Nephron (organoid): Measurements from ENCODE around the gene TBCK.
A peak's percentile ranks its signal among the peaks of the same experiment; 100 is the strongest.
"Not testable (repeated sequence)": the region's sequence is repeated elsewhere in the genome, so short reads cannot be mapped to it uniquely, and the experiment has no call there.

Experiments
- H3K27ac Mint-ChIP-seq, 3 experiments: 2 replicates each; pipeline ENCODE4 v1.8.0; 2020; ENCODE audit warnings: mixed read lengths in 3 of 3, mild to moderate bottlenecking in 2 of 3, moderate library complexity in 1 of 3
- H3K27me3 Mint-ChIP-seq: 2 replicates; pipeline ENCODE4 v1.8.0; 2021; ENCODE audit warnings: low read depth, mild to moderate bottlenecking, moderate library complexity, mixed read lengths
- H3K36me3 Mint-ChIP-seq: 2 replicates; pipeline ENCODE4 v1.8.0; 2020; ENCODE audit warnings: low read depth, mixed read lengths
- H3K4me1 Mint-ChIP-seq: 2 replicates; pipeline ENCODE4 v1.8.0; 2020; ENCODE audit warnings: mixed read lengths
- H3K4me3 Mint-ChIP-seq, 3 experiments: 2 replicates each; pipeline ENCODE4 v1.8.0; 2020; ENCODE audit warnings: mild to moderate bottlenecking in 3 of 3, mixed read lengths in 3 of 3, moderate library complexity in 2 of 3
- H3K9me3 Mint-ChIP-seq: 2 replicates; pipeline ENCODE4 v1.8.0; 2020; ENCODE audit warnings: mixed read lengths
- TF ChIP-seq, protein P1 (sequence below), 3 experiments: fragments of 200-600 bp; sonication (generic); IDR thresholded peaks; one replicate each; pipeline ENCODE4 v1.5.0; 2021; ENCODE audit warnings: antibody characterized with exemption in 3 of 3; ENCODE audit not compliant: unreplicated experiment in 3 of 3

Gene TBCK

DNA sequence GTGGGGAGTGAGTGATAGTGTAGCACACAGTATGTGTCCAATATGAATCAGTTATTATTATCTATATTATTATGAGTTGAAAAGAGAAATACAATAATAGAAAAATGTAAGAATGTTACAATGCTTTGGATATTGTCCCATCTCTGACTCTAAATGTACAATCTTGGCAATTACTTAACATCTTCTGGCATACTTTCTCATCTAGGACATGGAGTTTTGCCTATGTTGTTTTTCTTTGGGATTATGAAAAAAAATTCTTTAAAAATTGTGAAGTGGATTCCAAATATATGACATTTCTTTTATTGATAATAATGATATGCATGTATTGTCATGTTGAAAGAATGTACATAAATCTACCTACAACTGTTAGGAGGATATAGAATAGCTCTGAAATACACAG, 84.1 kb downstream of the TBCK start:
- TF ChIP-seq, protein P1, sequence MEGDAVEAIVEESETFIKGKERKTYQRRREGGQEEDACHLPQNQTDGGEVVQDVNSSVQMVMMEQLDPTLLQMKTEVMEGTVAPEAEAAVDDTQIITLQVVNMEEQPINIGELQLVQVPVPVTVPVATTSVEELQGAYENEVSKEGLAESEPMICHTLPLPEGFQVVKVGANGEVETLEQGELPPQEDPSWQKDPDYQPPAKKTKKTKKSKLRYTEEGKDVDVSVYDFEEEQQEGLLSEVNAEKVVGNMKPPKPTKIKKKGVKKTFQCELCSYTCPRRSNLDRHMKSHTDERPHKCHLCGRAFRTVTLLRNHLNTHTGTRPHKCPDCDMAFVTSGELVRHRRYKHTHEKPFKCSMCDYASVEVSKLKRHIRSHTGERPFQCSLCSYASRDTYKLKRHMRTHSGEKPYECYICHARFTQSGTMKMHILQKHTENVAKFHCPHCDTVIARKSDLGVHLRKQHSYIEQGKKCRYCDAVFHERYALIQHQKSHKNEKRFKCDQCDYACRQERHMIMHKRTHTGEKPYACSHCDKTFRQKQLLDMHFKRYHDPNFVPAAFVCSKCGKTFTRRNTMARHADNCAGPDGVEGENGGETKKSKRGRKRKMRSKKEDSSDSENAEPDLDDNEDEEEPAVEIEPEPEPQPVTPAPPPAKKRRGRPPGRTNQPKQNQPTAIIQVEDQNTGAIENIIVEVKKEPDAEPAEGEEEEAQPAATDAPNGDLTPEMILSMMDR (IDR thresholded peaks at IDR 0.05; ENCODE audit: unreplicated experiment in 3 of 3): no peak
- Mint-ChIP-seq H3K9me3 (no peaks in the 10 kb centered on the region), H3K4me3 (no peak overlapping the region), H3K36me3 (peaks cover 48% of the 10 kb centered on the region), H3K27me3 (no peaks in the 10 kb centered on the region), H3K27ac (no peak overlapping the region), H3K4me1 (no peaks in the 10 kb centered on the region)

DNA sequence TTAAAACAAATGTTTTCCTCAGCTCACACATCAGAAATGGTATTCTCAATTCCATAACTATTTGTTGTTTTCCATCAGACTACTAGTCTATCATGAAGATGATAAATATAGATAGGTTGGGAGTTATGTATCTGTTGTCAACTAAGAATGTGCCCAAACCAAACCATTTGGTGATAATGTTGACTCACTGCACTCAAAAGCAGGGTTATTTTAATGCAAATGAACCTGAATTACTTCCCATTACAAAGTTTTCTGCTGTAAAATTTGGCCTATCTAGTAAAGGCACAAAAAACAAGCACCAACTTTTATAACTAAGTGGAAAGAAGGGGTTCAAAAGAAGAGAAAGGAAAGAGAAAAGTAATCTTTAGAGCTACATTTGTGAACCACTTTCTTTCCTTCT, 93.5 kb downstream of the TBCK start:
- TF ChIP-seq, protein P1 (IDR thresholded peaks at IDR 0.05; ENCODE audit: unreplicated experiment in 3 of 3): no peak
- no peaks in the 10 kb centered on the region for H3K27me3 Mint-ChIP-seq
- no peak overlapping the region for H3K27ac Mint-ChIP-seq
- no peak overlapping the region for H3K4me3 Mint-ChIP-seq
- H3K9me3 Mint-ChIP-seq: peaks cover 11% of the 10 kb centered on the region
- H3K36me3 Mint-ChIP-seq: peaks cover 20% of the 10 kb centered on the region
- no peaks in the 10 kb centered on the region for H3K4me1 Mint-ChIP-seq

DNA sequence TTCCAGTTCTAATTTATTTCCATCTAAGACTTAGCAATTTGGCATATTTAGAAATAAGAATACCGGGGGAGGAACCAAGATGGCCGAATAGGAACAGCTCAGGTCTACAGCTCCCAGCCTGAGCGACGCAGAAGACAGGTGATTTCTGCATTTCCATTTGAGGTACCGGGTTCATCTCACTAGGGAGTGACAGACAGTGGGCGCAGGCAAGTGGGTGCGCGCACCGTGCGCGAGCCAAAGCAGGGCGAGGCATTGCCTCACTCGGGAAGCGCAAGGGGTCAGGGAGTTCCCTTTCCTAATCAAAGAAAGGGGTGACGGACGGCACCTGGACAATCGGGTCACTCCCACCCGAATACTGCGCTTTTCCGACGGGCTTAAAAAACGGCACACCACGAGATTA, 102.7 kb downstream of the TBCK start:
- not testable (repeated sequence) for H3K27me3 Mint-ChIP-seq, H3K9me3 Mint-ChIP-seq, H3K27ac Mint-ChIP-seq, H3K4me1 Mint-ChIP-seq, H3K4me3 Mint-ChIP-seq
- peaks cover 29% of the 10 kb centered on the region for H3K36me3 Mint-ChIP-seq

DNA sequence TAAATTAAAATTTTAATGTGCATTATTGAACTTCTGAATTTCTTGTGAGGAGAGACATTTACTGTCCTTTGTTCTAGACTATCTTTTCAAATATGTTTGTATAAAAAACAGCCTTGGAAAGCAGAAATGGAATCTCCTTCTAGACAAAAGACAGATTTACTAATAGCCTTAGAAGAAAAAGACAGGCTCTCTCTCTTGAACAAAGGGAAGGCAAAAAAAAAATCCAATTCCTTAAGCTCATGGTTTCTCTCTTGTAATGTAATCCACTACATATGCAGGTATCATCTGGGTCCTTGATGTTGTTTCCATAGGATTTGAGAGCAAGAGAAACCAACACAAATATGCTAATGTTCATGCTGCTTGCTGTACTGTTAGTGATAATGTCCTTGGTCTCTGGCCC, 106.0 kb downstream of the TBCK start:
- TF ChIP-seq, protein P1 (IDR thresholded peaks at IDR 0.05; ENCODE audit: unreplicated experiment in 3 of 3): no peak
- H3K4me3 Mint-ChIP-seq: no peak overlapping the region
- H3K36me3 Mint-ChIP-seq: peaks cover 14% of the 10 kb centered on the region
- no peaks in the 10 kb centered on the region for H3K4me1 Mint-ChIP-seq
- no peaks in the 10 kb centered on the region for H3K27me3 Mint-ChIP-seq
- H3K27ac Mint-ChIP-seq: no peak overlapping the region
- peaks cover under 1% of the 10 kb centered on the region for H3K9me3 Mint-ChIP-seq

DNA sequence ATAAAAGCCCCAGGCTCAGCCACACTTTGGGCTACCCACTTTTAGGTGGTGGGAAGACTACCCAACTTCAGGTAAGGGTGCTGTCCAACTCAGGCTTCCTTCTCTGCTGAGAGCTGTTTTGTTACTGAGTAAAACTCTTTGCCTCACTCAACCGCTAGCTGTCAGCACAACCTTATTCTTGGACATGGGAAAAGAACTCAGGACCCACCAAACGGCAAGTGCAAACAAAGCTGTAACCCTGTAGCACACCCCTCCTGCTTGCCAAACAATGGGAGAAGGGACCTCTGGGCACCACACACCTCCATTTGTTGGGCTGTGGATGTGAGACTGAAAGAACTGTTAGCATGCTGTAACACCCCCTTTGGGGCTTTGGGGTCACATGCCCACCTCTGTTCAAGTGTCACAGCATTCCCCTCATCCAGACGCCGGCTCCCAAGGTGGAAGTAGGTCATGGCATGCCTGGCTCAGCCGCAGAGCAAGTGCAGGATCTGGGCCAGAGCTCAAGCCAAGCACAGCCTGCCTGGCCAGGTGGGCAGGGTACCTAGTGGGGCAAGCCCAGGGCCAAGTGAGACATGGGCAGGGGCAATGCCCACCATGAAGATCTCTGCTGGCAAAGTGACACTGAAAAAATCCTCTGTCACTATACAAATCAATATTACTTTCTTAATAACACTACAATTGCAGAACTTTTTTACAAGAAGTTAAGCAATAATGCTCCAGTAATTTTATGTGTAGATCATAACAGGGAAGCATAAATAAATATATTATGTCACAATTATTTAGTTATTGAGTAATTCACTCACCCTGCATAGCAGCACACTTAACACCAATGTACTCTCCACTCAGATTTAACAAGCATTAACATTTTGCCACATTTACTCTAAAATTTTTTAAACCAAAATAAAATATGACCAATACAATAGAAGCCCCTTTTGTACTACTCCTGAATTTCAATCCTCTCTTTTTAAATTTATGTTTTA, 107.2 kb downstream of the TBCK start:
- TF ChIP-seq, protein P1 (IDR thresholded peaks at IDR 0.05; ENCODE audit: unreplicated experiment in 3 of 3): no peak
- no peaks in the 10 kb centered on the region for H3K9me3 Mint-ChIP-seq
- H3K36me3 Mint-ChIP-seq: peaks cover 13% of the 10 kb centered on the region
- H3K27ac Mint-ChIP-seq: no peak overlapping the region
- no peak overlapping the region for H3K4me3 Mint-ChIP-seq
- H3K4me1 Mint-ChIP-seq: no peaks in the 10 kb centered on the region
- H3K27me3 Mint-ChIP-seq: no peaks in the 10 kb centered on the region

DNA sequence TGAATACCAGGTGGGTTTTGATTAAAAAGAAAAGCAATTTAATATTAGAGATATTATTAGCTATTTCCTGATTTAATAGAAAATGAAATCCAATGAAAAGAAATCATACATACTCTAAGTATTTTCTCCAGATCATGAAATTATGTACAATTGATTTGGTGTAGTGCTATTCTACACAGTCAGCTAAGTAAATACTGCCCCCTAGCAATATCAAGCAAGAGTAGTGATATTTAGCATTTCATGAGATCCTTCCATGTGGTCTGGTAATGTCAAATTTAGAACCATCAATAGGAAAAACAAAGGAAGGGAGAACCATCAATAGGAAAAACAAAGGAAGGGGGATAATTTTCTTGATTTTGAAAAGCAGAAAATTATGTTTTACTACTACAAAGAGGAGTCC, 114.6 kb downstream of the TBCK start:
- H3K9me3 Mint-ChIP-seq: no peaks in the 10 kb centered on the region
- H3K27me3 Mint-ChIP-seq: no peaks in the 10 kb centered on the region
- no peaks in the 10 kb centered on the region for H3K4me1 Mint-ChIP-seq
- no peak overlapping the region for H3K4me3 Mint-ChIP-seq
- H3K27ac Mint-ChIP-seq: no peak overlapping the region
- TF ChIP-seq, protein P1 (IDR thresholded peaks at IDR 0.05; ENCODE audit: unreplicated experiment in 3 of 3): peak; percentile 52 to 66 (median 64)
- no peaks in the 10 kb centered on the region for H3K36me3 Mint-ChIP-seq
